GM12892 (cell line): ENCODE data around the gene GLT6D1.

ENCODE experiments used
- POLR2A ChIP-seq: IDR thresholded peaks from 2 replicates; pipeline ENCODE4 v1.6.1; 2011; ENCODE audit warnings: low read depth, low read length, control low read depth
- POLR2AphosphoS5 ChIP-seq: IDR thresholded peaks from 2 replicates; pipeline ENCODE4 v1.6.1; 2011; ENCODE audit warnings: low read depth, low read length, control low read depth
- TAF1 ChIP-seq: IDR thresholded peaks from 2 replicates; pipeline ENCODE4 v1.6.1; 2011; ENCODE audit warnings: low read depth, mild to moderate bottlenecking, control low read depth, low read length, borderline replicate concordance

- TF ChIP-seq TAF1, result no peak
- no peak for TF ChIP-seq POLR2AphosphoS5
- TF ChIP-seq POLR2A, result no peak
These were observed 32.3 kb upstream of the GLT6D1 start for GRCh38 chr9:135671591-135672041.
